HAP-1 (cell line): ENCODE measurements around the gene KRT16.
"Not testable (repeated sequence)": the region's sequence is repeated elsewhere in the genome, so short reads cannot be mapped to it uniquely, and the experiment has no call there.

Experiments used
- DNase-seq, 2 experiments: peaks; one replicate each; pipeline ENCODE4 v3.0.0-alpha.2; 2016 to 2020; ENCODE audit warnings: low spot score in 2 of 2
- H3K27me3 ChIP-seq: fragments of 250-450 bp; sonication (Bioruptor Pico); 2 replicates; pipeline ENCODE4 v1.5.1; 2020; ENCODE audit warnings: low read depth, mild to moderate bottlenecking, moderate library complexity
- H3K36me3 ChIP-seq: fragments of 250-450 bp; sonication (Bioruptor Pico); replicated peaks from 2 replicates; pipeline ENCODE4 v1.5.1; 2020; ENCODE audit warnings: mild to moderate bottlenecking
- H3K4me1 ChIP-seq: fragments of 250-450 bp; sonication (Bioruptor Pico); 2 replicates; pipeline ENCODE4 v1.5.1; 2020; ENCODE audit warnings: mild to moderate bottlenecking
- H3K4me3 ChIP-seq: fragments of 250-450 bp; sonication (Bioruptor Pico); 2 replicates; pipeline ENCODE4 v1.5.1; 2020; ENCODE audit warnings: mild to moderate bottlenecking, moderate library complexity
- H3K9me3 ChIP-seq: fragments of 250-450 bp; sonication (Bioruptor Pico); 2 replicates; pipeline ENCODE4 v1.5.1; 2020; ENCODE audit warnings: mild to moderate bottlenecking, moderate library complexity
- in situ Hi-C: fragments of 300-500 bp; cut with MboI; formaldehyde crosslinking; loops from 3 replicates; pipeline ENCODE4 v1.14.3; 2020; ENCODE audit warnings: low sequenced_read_pairs, inconsistent platforms, mixed read lengths

KRT16 gene

DNA sequence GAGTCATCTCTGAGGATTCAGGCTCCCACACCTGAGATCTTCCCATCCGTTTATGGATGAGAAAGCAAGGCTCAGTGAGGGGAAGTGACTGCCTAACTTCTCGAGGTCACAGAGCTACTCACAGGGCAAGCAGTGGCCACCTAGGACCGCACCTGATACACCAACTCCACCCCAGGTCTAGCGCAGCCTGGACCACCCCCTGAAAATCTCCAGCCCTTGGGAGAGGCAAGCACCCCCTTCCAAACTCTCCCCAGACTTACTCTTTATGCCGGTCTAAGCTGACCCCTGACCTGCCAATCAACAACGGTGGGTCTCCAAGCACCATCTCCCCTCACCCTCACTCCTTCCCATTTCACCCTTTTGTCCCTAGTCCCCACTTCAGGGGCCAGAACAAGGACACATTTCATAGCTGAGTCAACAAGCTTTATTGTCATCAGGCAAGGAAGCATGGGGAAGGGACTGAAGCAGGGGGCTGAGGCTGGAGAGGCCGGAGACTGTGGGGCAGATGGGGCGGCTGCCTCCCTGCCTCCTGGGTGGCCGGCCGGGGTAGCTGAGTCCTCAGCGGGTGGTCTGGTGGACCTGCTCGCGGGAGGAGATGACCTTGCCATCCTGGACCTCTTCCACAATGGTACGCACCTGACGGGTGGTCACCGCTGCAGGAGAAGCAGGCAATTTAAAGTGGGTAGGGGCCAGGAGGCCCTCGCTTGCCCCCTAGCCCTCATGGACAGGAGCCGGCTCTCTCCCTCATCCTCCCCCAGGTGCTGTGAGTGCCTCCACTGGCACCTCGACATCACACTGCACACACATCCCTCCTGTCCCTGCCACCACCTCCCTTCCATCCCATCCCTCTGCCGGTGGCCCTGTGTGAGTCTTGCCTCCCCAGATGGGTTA, 6.7 kb upstream of the KRT16 start:
- in situ Hi-C loops: no loop called here
- H3K9me3 ChIP-seq: no peaks in the 10 kb centered on the region
- H3K27me3 ChIP-seq: no peaks in the 10 kb centered on the region
- no peaks in the 10 kb centered on the region for H3K4me1 ChIP-seq
- no peak for DNase-seq
- H3K4me3 ChIP-seq: no peak overlapping the region
- no peaks in the 10 kb centered on the region for H3K36me3 ChIP-seq

DNA sequence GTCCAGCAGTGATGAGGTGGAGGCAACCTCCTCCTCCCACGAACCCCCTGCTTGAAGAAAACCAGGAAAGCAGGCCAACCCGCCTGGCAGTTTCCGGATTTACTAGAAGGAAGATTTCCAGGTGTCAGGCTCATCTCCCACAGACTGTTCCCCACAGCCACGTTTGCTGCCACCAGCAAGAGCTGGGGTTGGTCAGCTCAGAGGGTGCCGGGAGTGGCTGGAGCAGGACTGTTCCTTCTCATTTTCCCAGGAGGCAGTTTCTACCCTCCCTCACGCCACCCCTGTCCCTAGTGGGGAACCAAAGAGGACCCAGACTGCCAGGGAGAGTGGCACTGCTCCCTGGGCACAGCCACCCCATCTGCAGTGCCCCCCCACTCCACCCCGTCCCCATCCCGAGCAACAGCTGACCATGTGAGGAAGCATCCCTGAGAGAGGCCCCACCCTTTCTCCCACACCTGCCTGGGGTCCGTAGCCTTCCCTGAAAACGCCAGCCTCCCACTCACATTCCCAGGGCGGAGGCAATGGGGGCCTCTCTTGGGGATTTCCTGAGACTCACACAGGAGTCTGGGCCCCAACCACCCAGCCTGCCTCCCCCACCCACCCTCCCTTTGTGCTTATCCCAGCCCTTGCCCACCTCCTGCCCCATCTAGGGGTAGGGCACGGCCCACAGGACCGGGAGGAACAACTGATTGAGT, 5.9 kb upstream of the KRT16 start:
- Histone ChIP-seq H3K4me3 (no peak overlapping the region), H3K27me3 (no peaks in the 10 kb centered on the region), H3K9me3 (no peaks in the 10 kb centered on the region), H3K36me3 (no peaks in the 10 kb centered on the region), H3K4me1 (no peaks in the 10 kb centered on the region)
- in situ Hi-C loops: no loop called here
- no peak for DNase-seq

GRCh38 chr17:41617698-41618097, 5.1 kb upstream of the KRT16 start:
- no peaks in the 10 kb centered on the region for H3K4me1 ChIP-seq
- H3K4me3 ChIP-seq: no peak overlapping the region
- in situ Hi-C loops: no loop called here
- H3K36me3 ChIP-seq: no peaks in the 10 kb centered on the region
- no peak for DNase-seq
- H3K27me3 ChIP-seq: no peaks in the 10 kb centered on the region
- H3K9me3 ChIP-seq: no peaks in the 10 kb centered on the region

GRCh38 chr17:41617136-41617535, 4.6 kb upstream of the KRT16 start:
- Histone ChIP-seq H3K9me3 (no peaks in the 10 kb centered on the region), H3K36me3 (no peaks in the 10 kb centered on the region), H3K27me3 (no peaks in the 10 kb centered on the region), H3K4me3 (no peak overlapping the region), H3K4me1 (no peaks in the 10 kb centered on the region)
- no peak for DNase-seq
- in situ Hi-C loops: no loop called here

- H3K4me3 ChIP-seq, H3K9me3 ChIP-seq, H3K4me1 ChIP-seq, in situ Hi-C loops, H3K36me3 ChIP-seq, H3K27me3 ChIP-seq, DNase-seq: not testable (repeated sequence)
These were observed 3.9 kb upstream of the KRT16 start for GRCh38 chr17:41616486-41616885.

- H3K27me3 ChIP-seq: no peaks in the 10 kb centered on the region
- H3K9me3 ChIP-seq: no peaks in the 10 kb centered on the region
- DNase-seq: no peak
- in situ Hi-C loops: no loop called here
- H3K4me3 ChIP-seq: no peak overlapping the region
- H3K36me3 ChIP-seq: no peaks in the 10 kb centered on the region
- no peaks in the 10 kb centered on the region for H3K4me1 ChIP-seq
These were observed 2.9 kb upstream of the KRT16 start for GRCh38 chr17:41615454-41615853.

DNA sequence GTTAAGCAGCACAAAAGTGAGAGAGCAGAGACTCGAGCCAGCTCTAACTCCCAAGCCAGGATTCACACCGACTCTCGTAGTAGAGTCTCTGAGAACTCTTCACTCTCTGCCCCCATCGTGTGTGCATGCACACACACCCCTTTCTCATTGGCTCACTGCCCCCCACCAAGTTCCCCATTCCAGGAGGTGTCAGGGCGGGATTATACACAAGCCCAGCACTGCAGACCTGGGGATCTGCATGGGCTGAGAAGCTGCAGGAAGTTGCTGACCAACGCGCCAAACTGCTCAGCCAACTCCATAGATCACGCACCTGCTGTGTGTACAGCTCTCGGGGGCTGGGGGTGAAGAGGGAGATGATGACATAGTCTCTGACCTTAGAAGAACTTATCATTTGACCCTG, 2.2 kb upstream of the KRT16 start:
- H3K4me3 ChIP-seq, DNase-seq, H3K9me3 ChIP-seq, H3K36me3 ChIP-seq, in situ Hi-C loops, H3K4me1 ChIP-seq, H3K27me3 ChIP-seq: not testable (repeated sequence)

DNA sequence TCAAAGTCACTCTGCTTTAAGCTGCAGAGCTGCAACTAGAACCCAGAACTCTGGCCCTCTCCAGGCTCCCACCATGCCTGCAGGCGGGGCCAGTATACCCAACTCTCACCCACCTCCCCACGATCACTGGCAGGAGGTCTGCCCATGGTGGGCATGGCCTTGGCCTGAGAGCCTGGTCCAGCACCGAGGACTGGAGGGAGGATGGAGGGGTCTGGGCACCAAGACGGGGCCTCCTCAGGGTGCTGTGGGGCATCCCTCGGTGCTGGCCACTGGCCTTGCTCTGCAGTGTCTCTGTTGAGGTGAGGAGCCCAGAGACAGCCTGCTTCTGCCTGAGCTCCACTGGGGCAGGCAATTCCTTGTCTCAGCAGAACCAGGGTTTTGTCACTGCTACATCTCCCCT, 1.5 kb upstream of the KRT16 start:
- no peak for DNase-seq
- Histone ChIP-seq H3K4me1 (no peaks in the 10 kb centered on the region), H3K9me3 (no peaks in the 10 kb centered on the region), H3K4me3 (no peak overlapping the region), H3K27me3 (no peaks in the 10 kb centered on the region), H3K36me3 (no peaks in the 10 kb centered on the region)
- in situ Hi-C loops: no loop called here

DNA sequence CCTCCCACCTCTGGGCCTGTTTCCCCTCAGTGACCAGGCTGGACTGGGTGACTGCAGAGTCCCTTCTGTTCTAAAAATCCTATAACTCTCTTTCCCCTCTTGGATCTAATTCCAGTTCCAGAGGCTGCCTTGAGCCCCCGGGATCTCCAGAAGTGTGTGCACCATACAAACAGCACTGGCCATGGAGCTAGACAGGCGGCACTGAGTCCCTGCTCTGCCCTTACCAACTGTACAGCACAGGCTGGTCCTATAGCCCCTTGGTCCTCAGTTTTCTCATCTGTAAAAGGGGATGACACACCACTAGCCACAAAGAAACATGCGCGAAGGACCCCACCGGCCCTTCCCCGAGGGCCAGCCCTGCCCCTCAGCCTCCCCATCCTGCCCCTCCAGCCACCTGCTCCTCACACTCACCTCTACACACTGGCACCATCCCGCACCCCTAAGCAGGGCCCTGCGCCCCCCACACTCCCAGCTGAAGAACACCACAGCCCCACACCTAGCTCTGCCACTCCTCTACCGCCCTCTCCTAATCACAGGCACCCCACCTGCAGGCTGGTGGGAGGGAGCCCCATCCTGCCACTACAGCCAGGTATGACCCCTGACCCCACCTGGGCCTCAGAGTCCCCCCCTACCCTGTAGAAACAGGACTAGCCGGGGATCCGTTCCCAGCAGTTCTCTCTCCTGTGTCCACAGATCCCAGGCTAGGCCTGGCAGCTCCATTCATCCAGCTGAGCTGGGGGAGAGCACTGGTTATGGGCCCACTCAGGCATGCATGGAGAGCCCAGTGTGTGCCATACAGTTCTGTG, 913 bp upstream of the KRT16 start:
- in situ Hi-C loops: no loop called here
- DNase-seq: no peak
- no peaks in the 10 kb centered on the region for H3K4me1 ChIP-seq
- no peaks in the 10 kb centered on the region for H3K27me3 ChIP-seq
- H3K9me3 ChIP-seq: no peaks in the 10 kb centered on the region
- H3K4me3 ChIP-seq: no peak overlapping the region
- no peaks in the 10 kb centered on the region for H3K36me3 ChIP-seq

DNA sequence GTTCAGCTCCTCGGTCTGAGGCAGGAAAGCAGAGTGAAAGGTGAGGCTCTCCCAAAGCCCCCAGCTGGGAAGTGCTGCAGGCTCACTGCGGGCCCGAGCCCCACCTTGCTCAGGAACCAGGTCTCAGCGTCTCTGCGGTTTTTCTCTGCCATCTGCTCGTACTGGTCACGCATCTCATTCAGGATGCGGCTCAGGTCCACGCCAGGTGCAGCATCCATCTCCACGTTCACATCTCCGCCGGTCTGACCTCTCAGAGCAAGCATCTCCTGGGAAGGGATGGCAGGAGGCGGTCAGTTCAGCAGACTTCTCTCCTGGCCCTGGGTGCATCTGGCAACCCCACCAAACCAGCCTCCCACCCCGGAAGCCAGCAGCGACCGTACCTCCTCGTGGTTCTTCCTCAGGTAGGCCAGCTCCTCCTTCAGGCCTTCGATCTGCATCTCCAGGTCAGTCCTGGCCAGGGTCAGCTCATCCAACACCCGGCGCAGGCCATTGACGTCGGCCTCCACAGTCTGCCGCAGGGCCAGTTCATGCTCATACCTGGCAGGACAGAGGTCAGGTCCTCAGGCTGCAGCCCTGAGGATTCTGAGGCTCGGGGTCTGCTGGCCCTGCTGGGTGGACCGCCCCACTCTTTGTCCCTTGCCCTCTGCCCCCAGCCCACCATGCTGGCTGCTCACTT, 1.5 kb downstream of the KRT16 start:
- H3K27me3 ChIP-seq: no peaks in the 10 kb centered on the region
- in situ Hi-C loops: no loop called here
- DNase-seq: no peak
- H3K4me3 ChIP-seq: no peak overlapping the region
- no peaks in the 10 kb centered on the region for H3K4me1 ChIP-seq
- no peaks in the 10 kb centered on the region for H3K9me3 ChIP-seq
- H3K36me3 ChIP-seq: no peaks in the 10 kb centered on the region

- H3K4me1 ChIP-seq, H3K4me3 ChIP-seq, H3K36me3 ChIP-seq, H3K27me3 ChIP-seq, DNase-seq, in situ Hi-C loops, H3K9me3 ChIP-seq: not testable (repeated sequence)
These were observed 2.5 kb downstream of the KRT16 start for GRCh38 chr17:41610061-41610517.

DNA sequence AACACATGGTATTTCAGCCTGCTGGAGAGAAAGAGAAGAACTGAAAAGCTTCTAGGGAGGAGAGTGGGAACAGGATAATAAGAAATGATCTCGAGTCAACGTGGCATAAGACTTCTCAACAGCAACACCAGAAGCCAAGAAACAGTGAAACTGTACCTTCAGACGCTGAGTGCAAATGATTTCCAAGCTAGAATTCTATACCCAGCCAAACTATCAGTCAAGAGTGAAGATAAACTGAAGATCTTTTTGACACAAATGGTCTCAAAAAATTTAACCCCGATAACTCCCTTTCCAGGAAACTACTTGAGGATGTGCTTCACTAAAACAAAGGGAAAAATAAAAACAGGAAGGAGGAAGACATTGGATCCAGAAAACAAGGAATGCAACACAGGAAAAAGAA, 5.6 kb downstream of the KRT16 start:
- DNase-seq, in situ Hi-C loops, H3K9me3 ChIP-seq, H3K4me3 ChIP-seq, H3K36me3 ChIP-seq, H3K4me1 ChIP-seq, H3K27me3 ChIP-seq: not testable (repeated sequence)

- H3K36me3 ChIP-seq: no peaks in the 10 kb centered on the region
- no peaks in the 10 kb centered on the region for H3K9me3 ChIP-seq
- in situ Hi-C loops: no loop called here
- no peak overlapping the region for H3K4me3 ChIP-seq
- no peaks in the 10 kb centered on the region for H3K27me3 ChIP-seq
- DNase-seq: peak in 1 of 2 experiments; percentile 45
- peaks cover 8% of the 10 kb centered on the region for H3K4me1 ChIP-seq
These were observed 10.0 kb downstream of the KRT16 start for GRCh38 chr17:41602524-41602923.
